Neural cell (in vitro differentiated cells): ENCODE results near the gene TAL1. TPM values are rescaled to one million over a fixed set of nuclear protein-coding genes. Genes with fewer than 3 reads are reported as not detected.

Source experiments
- H2AFZ ChIP-seq: fragments of 200-600, 300-800 bp; sonication (generic), shearing (Covaris generic); 2 replicates; pipeline ENCODE4 v1.6.0; 2014; ENCODE audit warnings: low read depth, mild to moderate bottlenecking, antibody characterized with exemption, low read length, moderate library complexity
- H3F3A ChIP-seq: fragments of 200-600 bp; shearing (Covaris generic); 2 replicates; pipeline ENCODE4 v1.6.1; 2016; ENCODE audit warnings: mild to moderate bottlenecking, moderate library complexity, mixed read lengths, antibody characterized with exemption, low read length; ENCODE audit not compliant: insufficient read depth, poor library complexity, severe bottlenecking
- H3K27ac ChIP-seq: fragments of 200-600, 300-800 bp; sonication (generic), shearing (Covaris generic); 2 replicates; pipeline ENCODE4 v1.5.1; 2014; ENCODE audit warnings: mild to moderate bottlenecking, low read length, moderate library complexity
- H3K27me3 ChIP-seq: fragments of 300-800, 200-600 bp; sonication (generic), shearing (Covaris generic); 2 replicates; pipeline ENCODE4 v1.6.0; 2014; ENCODE audit warnings: mild to moderate bottlenecking, low read depth, low read length, moderate library complexity; ENCODE audit not compliant: insufficient read depth
- H3K36me3 ChIP-seq: fragments of 300-800, 200-600 bp; sonication (generic), shearing (Covaris generic); 2 replicates; pipeline ENCODE4 v1.5.1; 2014; ENCODE audit warnings: mild to moderate bottlenecking, antibody characterized with exemption, low read length, moderate library complexity; ENCODE audit not compliant: insufficient read depth
- H3K4me2 ChIP-seq: fragments of 300-800, 200-600 bp; sonication (generic), shearing (Covaris generic); 2 replicates; pipeline ENCODE4 v1.6.0; 2014; ENCODE audit warnings: mild to moderate bottlenecking, low read length
- H3K4me3 ChIP-seq: fragments of 300-800, 200-600 bp; sonication (generic), shearing (Covaris generic); 2 replicates; pipeline ENCODE4 v1.5.1; 2014; ENCODE audit warnings: mild to moderate bottlenecking, low read length, moderate library complexity
- H3K79me2 ChIP-seq: fragments of 200-600 bp; shearing (Covaris generic); replicated peaks from 2 replicates; pipeline ENCODE4 v1.6.0; 2014; ENCODE audit warnings: mild to moderate bottlenecking, low read length, moderate library complexity; ENCODE audit not compliant: insufficient read depth
- H3K9ac ChIP-seq: fragments of 300-800, 200-600 bp; sonication (generic), shearing (Covaris generic); 2 replicates; pipeline ENCODE4 v1.6.1; 2016; ENCODE audit warnings: mild to moderate bottlenecking, low read length, mixed read lengths
- H3K9me2 ChIP-seq: fragments of 200-600 bp; shearing (Covaris generic); 2 replicates; pipeline ENCODE4 v1.6.1; 2016; ENCODE audit warnings: mild to moderate bottlenecking, low read length, mixed read lengths; ENCODE audit not compliant: insufficient read depth
- H3K9me3 ChIP-seq: fragments of 200-600, 300-800 bp; sonication (generic), shearing (Covaris generic); 2 replicates; pipeline ENCODE4 v1.6.1; 2016; ENCODE audit warnings: mild to moderate bottlenecking, mixed run types, low read length, moderate library complexity, mixed read lengths
- H4K20me1 ChIP-seq: fragments of 200-600 bp; shearing (Covaris generic); 2 replicates; pipeline ENCODE4 v1.6.1; 2016; ENCODE audit warnings: mild to moderate bottlenecking, mixed run types; ENCODE audit not compliant: insufficient read depth
- CTCF ChIP-seq: fragments of 450-650 bp; IDR thresholded peaks from 2 replicates; pipeline ENCODE4 v1.5.1; 2014; ENCODE audit warnings: antibody characterized with exemption, mild to moderate bottlenecking, moderate library complexity; ENCODE audit not compliant: poor library complexity, severe bottlenecking
- EP300 ChIP-seq: fragments of 450-650 bp; conservative IDR thresholded peaks from 2 replicates; pipeline ENCODE4 v1.6.1; 2014; ENCODE audit warnings: antibody characterized with exemption, mild to moderate bottlenecking, moderate library complexity; ENCODE audit not compliant: poor library complexity, severe bottlenecking
- EZH2 ChIP-seq: fragments of 200-600, 300-800 bp; shearing (Covaris generic), sonication (generic); IDR thresholded peaks from 2 replicates; pipeline ENCODE4 v1.6.1; 2014; ENCODE audit warnings: antibody characterized with exemption, low read length, borderline replicate concordance, mild to moderate bottlenecking; ENCODE audit not compliant: insufficient read depth, poor library complexity, severe bottlenecking
- MXI1 ChIP-seq: fragments of 450-650 bp; conservative IDR thresholded peaks from 2 replicates; pipeline ENCODE4 v1.6.1; 2014; ENCODE audit warnings: antibody characterized with exemption, mild to moderate bottlenecking; ENCODE audit not compliant: poor library complexity, severe bottlenecking
- POLR2AphosphoS5 ChIP-seq: IDR thresholded peaks from 2 replicates; pipeline ENCODE4 v1.6.1; 2012
- RAD21 ChIP-seq: fragments of 450-650 bp; conservative IDR thresholded peaks from 2 replicates; pipeline ENCODE4 v1.6.1; 2014; ENCODE audit warnings: antibody characterized with exemption, mild to moderate bottlenecking, moderate library complexity
- REST ChIP-seq: IDR thresholded peaks from 2 replicates; pipeline ENCODE4 v1.6.1; 2012; ENCODE audit warnings: borderline replicate concordance
- SMC3 ChIP-seq: fragments of 450-650 bp; conservative IDR thresholded peaks from 2 replicates; pipeline ENCODE4 v1.6.1; 2014; ENCODE audit warnings: antibody characterized with exemption, mild to moderate bottlenecking, moderate library complexity; ENCODE audit not compliant: poor library complexity
- TAF1 ChIP-seq: IDR thresholded peaks from 2 replicates; pipeline ENCODE4 v1.6.1; 2012; ENCODE audit warnings: low read depth
- polyA plus RNA-seq: library from polyadenylated mRNA; depleted of rRNA; stranded (reverse); fragments of >200 nt; gene quantifications from 2 replicates; pipeline ENCODE4 v1.2.3, GENCODE V29; 2014

The TAL1 gene
- polyA plus RNA-seq, 1 donor from 2014 or later: not detected

GRCh38 chr1:47223921-47224675, 7.9 kb downstream of the TAL1 start:
- TF ChIP-seq MXI1 (no peak), RAD21 (no peak), SMC3 (no peak), TAF1 (no peak), EZH2 (no peak), CTCF (no peak), REST (no peak), EP300 (no peak), POLR2AphosphoS5 (no peak)
- Histone ChIP-seq H3K9me2 (no peaks in the 10 kb centered on the region), H3K27me3 (peaks cover 81% of the 10 kb centered on the region), H3F3A (no peaks in the 10 kb centered on the region), H3K79me2 (no peaks in the 10 kb centered on the region), H3K36me3 (no peaks in the 10 kb centered on the region), H3K9ac (no peak overlapping the region), H3K4me2 (no peak overlapping the region), H3K4me3 (no peak overlapping the region), H2AFZ (no peak overlapping the region), H3K9me3 (no peaks in the 10 kb centered on the region), H3K27ac (no peak overlapping the region), H4K20me1 (no peaks in the 10 kb centered on the region)

- H3K9ac ChIP-seq: no peak overlapping the region
- no peak overlapping the region for H3K4me3 ChIP-seq
- H3K27me3 ChIP-seq: peaks cover 73% of the 10 kb centered on the region
- H3K9me2 ChIP-seq: no peaks in the 10 kb centered on the region
- no peaks in the 10 kb centered on the region for H3K9me3 ChIP-seq
- no peak overlapping the region for H2AFZ ChIP-seq
- H3F3A ChIP-seq: no peaks in the 10 kb centered on the region
- no peaks in the 10 kb centered on the region for H3K79me2 ChIP-seq
- TF ChIP-seq REST (no peak), MXI1 (no peak), SMC3 (no peak), EP300 (no peak), CTCF (no peak), RAD21 (no peak), EZH2 (no peak), POLR2AphosphoS5 (no peak), TAF1 (no peak)
- no peaks in the 10 kb centered on the region for H3K36me3 ChIP-seq
- no peaks in the 10 kb centered on the region for H4K20me1 ChIP-seq
- H3K27ac ChIP-seq: no peak overlapping the region
- no peak overlapping the region for H3K4me2 ChIP-seq
These were observed 8.7 kb downstream of the TAL1 start for GRCh38 chr1:47223174-47223920.
